Activated T-cell treated with anti-CD3 and anti-CD28 coated beads for 24 hours (primary cell): ENCODE data around the gene IQCH.
"Not testable (repeated sequence)": the region's sequence is repeated elsewhere in the genome, so short reads cannot be mapped to it uniquely, and the experiment has no call there.

Experiments
- DNase-seq: peaks from one replicate; pipeline ENCODE4 v3.0.0-alpha.2; 2020; ENCODE audit warnings: low read depth

The IQCH gene

GRCh38 chr15:67246606-67247005 lies 8.0 kb upstream of the IQCH start:
- not testable (repeated sequence) for DNase-seq

- no peak for DNase-seq
Observed at GRCh38 chr15:67248011-67248505, 6.5 kb upstream of the IQCH start.

- DNase-seq = no peak
Observed at GRCh38 chr15:67249830-67250229, 4.8 kb upstream of the IQCH start.

GRCh38 chr15:67251318-67251717 lies 3.3 kb upstream of the IQCH start:
- DNase-seq = no peak

- DNase-seq = no peak
Observed at GRCh38 chr15:67253101-67253500, 1.5 kb upstream of the IQCH start.

- DNase-seq = no peak
Observed at GRCh38 chr15:67253549-67254237, 893 bp upstream of the IQCH start.

GRCh38 chr15:67256051-67256450 lies 1.5 kb downstream of the IQCH start:
- DNase-seq = no peak

- not testable (repeated sequence) for DNase-seq
Observed at GRCh38 chr15:67258412-67258811, 3.8 kb downstream of the IQCH start.

- no peak for DNase-seq
Observed at GRCh38 chr15:67259379-67259778, 4.8 kb downstream of the IQCH start.

- DNase-seq = no peak
Observed at GRCh38 chr15:67259806-67260205, 5.2 kb downstream of the IQCH start.

GRCh38 chr15:67266870-67267269 lies 12.3 kb downstream of the IQCH start:
- DNase-seq = no peak

GRCh38 chr15:67267440-67267839 lies 12.9 kb downstream of the IQCH start:
- no peak for DNase-seq

- DNase-seq = no peak
Observed at GRCh38 chr15:67267951-67268941, 13.7 kb downstream of the IQCH start.

- no peak for DNase-seq
Observed at GRCh38 chr15:67274236-67274635, 19.6 kb downstream of the IQCH start.

GRCh38 chr15:67276666-67277065 lies 22.1 kb downstream of the IQCH start:
- DNase-seq = no peak

- no peak for DNase-seq
Observed at GRCh38 chr15:67280217-67280616, 25.6 kb downstream of the IQCH start.

GRCh38 chr15:67281714-67282113 lies 27.1 kb downstream of the IQCH start:
- DNase-seq = no peak

- not testable (repeated sequence) for DNase-seq
Observed at GRCh38 chr15:67285625-67286024, 31.0 kb downstream of the IQCH start.

GRCh38 chr15:67286400-67286799 lies 31.8 kb downstream of the IQCH start:
- not testable (repeated sequence) for DNase-seq

- no peak for DNase-seq
Observed at GRCh38 chr15:67290319-67290718, 35.7 kb downstream of the IQCH start.

- DNase-seq = no peak
Observed at GRCh38 chr15:67296188-67296587, 41.6 kb downstream of the IQCH start.

GRCh38 chr15:67296684-67297083 lies 42.1 kb downstream of the IQCH start:
- no peak for DNase-seq
